CD4-positive, CD25-positive, alpha-beta regulatory T cell (primary cell): ENCODE measurements around the gene NHP2. TPM values are rescaled to one million over a fixed set of nuclear protein-coding genes. Genes with fewer than 3 reads are reported as not detected.
"Not testable (repeated sequence)": the region's sequence is repeated elsewhere in the genome, so short reads cannot be mapped to it uniquely, and the experiment has no call there.

Source experiments
- ATAC-seq, 2 donors: fragments of 150-1000 bp; cut with Tn5 transposase; one replicate each; pipeline ENCODE4 v1.10.0; 2021; ENCODE audit warnings: low read depth in 2 of 2, moderate number of reproducible peaks in 2 of 2, moderate library complexity in 1 of 2
- DNase-seq, 3 donors: peaks; one replicate each; pipeline versions ENCODE4 v3.0.0 to v3.0.0-alpha.2; 2012 to 2022; ENCODE audit warnings: mixed read lengths in 1 of 3
- H3K27ac ChIP-seq: one replicate; pipeline ENCODE4 v1.7.0; 2013; ENCODE audit warnings: mild to moderate bottlenecking, low read length; ENCODE audit not compliant: insufficient read depth, poor library complexity, severe bottlenecking
- H3K27me3 ChIP-seq: one replicate; pipeline ENCODE4 v1.7.0; 2013; ENCODE audit warnings: low read length; ENCODE audit not compliant: control insufficient read depth, insufficient read depth
- H3K36me3 ChIP-seq: one replicate; pipeline ENCODE4 v1.7.0; 2013; ENCODE audit warnings: mild to moderate bottlenecking, low read length, moderate library complexity; ENCODE audit not compliant: control insufficient read depth, insufficient read depth
- H3K4me1 ChIP-seq: 2 replicates; pipeline ENCODE4 v1.7.0; 2013; ENCODE audit warnings: mild to moderate bottlenecking, low read length; ENCODE audit not compliant: insufficient read depth, control insufficient read depth, poor library complexity, severe bottlenecking
- H3K4me3 ChIP-seq: one replicate; pipeline ENCODE4 v1.7.0; 2013; ENCODE audit warnings: low read depth, mild to moderate bottlenecking, low read length, moderate library complexity
- H3K9me3 ChIP-seq, 2 experiments: 1 replicate in 1 of 2; 2 replicates in 1 of 2; pipeline ENCODE4 v1.7.0; 2013; ENCODE audit warnings: low read length in 2 of 2, mild to moderate bottlenecking in 1 of 2, moderate library complexity in 1 of 2; ENCODE audit not compliant: control insufficient read depth in 2 of 2
- H3K27ac Mint-ChIP-seq, 3 donors: one replicate each; pipeline ENCODE4 v1.8.0; 2020 to 2022; ENCODE audit warnings: mild to moderate bottlenecking in 3 of 3, mixed read lengths in 3 of 3, moderate library complexity in 2 of 3
- H3K27me3 Mint-ChIP-seq: one replicate; pipeline ENCODE4 v1.8.0; 2022; ENCODE audit warnings: mild to moderate bottlenecking, mixed read lengths
- H3K36me3 Mint-ChIP-seq: one replicate; pipeline ENCODE4 v1.8.0; 2020; ENCODE audit warnings: mixed read lengths
- H3K4me1 Mint-ChIP-seq, 4 donors: one replicate each; pipeline ENCODE4 v1.8.0; 2020 to 2022; ENCODE audit warnings: mixed read lengths in 4 of 4, mild to moderate bottlenecking in 1 of 4
- H3K4me3 Mint-ChIP-seq, 4 donors: one replicate each; pipeline ENCODE4 v1.8.0; 2020 to 2022; ENCODE audit warnings: mild to moderate bottlenecking in 4 of 4, mixed read lengths in 4 of 4, moderate library complexity in 3 of 4
- H3K9me3 Mint-ChIP-seq, 7 donors: one replicate each; pipeline ENCODE4 v1.8.0; 2020 to 2022; ENCODE audit warnings: mixed read lengths in 7 of 7, mild to moderate bottlenecking in 3 of 7, moderate library complexity in 2 of 7
- polyA plus RNA-seq, 4 donors: library from polyadenylated mRNA; unstranded; fragments of 300-500 nt; fragmentation: Illumina TruSeq; gene quantifications; one replicate each; pipeline ENCODE4 v1.2.3, GENCODE V29; 2021
- total RNA-seq: library from RNA; stranded (reverse); gene quantifications from one replicate; pipeline ENCODE4 v1.2.3, GENCODE V29; 2022

NHP2 gene
- 43.7 TPM for total RNA-seq
- polyA plus RNA-seq: 100 to 1,000 TPM; 166 to 198 (median 170) TPM

- peaks cover 25% of the 10 kb centered on the region for H3K4me1 ChIP-seq
- Mint-ChIP-seq H3K9me3 (no peaks in the 10 kb centered on the region), H3K4me1 (peaks cover 0 to 48% (median 19%) of the 10 kb centered on the region in 4 donors), H3K27ac (peak within 1 kb of the TSS; percentile 88 to 96 (median 91)), H3K36me3 (peaks cover 9% of the 10 kb centered on the region), H3K4me3 (peak within 1 kb of the TSS; percentile 92 to 98 (median 94)), H3K27me3 (no peaks in the 10 kb centered on the region)
- peaks cover 21% of the 10 kb centered on the region for H3K36me3 ChIP-seq
- H3K4me3 ChIP-seq: peak within 1 kb of the TSS; percentile 90
- DNase-seq (peak; percentile 94 to 98 (median 95)), ATAC-seq (peak; percentile 98 to 99)
- no peaks in the 10 kb centered on the region for H3K9me3 ChIP-seq
- H3K27me3 ChIP-seq: no peaks in the 10 kb centered on the region
- H3K27ac ChIP-seq: peak within 1 kb of the TSS; percentile 68
Measured at GRCh38 chr5:178153530-178154340, at the start of gene NHP2. Gene NHP2, minus strand, starts transcription at chr5:178153885. Its CDS starts 68 bp downstream, at chr5:178153817.

- Mint-ChIP-seq H3K4me3 (peak overlapping the region; percentile 67 to 88 (median 78)), H3K4me1 (peaks cover 5 to 25% (median 20%) of the 10 kb centered on the region in 4 donors), H3K27me3 (no peaks in the 10 kb centered on the region), H3K36me3 (peaks cover 12% of the 10 kb centered on the region), H3K9me3 (peaks cover 0 to 2% (median 0%) of the 10 kb centered on the region in 7 donors), H3K27ac (peak overlapping the region in 1 of 3 donors; percentile 76)
- no peaks in the 10 kb centered on the region for H3K9me3 ChIP-seq
- peaks cover 12% of the 10 kb centered on the region for H3K36me3 ChIP-seq
- no peaks in the 10 kb centered on the region for H3K27me3 ChIP-seq
- no peak overlapping the region for H3K4me3 ChIP-seq
- no peak overlapping the region for H3K27ac ChIP-seq
- H3K4me1 ChIP-seq: peaks cover 26% of the 10 kb centered on the region
- no peak for DNase-seq
- no peak for ATAC-seq
Measured at GRCh38 chr5:178202541-178202940, 48.9 kb upstream of the NHP2 start.

DNA sequence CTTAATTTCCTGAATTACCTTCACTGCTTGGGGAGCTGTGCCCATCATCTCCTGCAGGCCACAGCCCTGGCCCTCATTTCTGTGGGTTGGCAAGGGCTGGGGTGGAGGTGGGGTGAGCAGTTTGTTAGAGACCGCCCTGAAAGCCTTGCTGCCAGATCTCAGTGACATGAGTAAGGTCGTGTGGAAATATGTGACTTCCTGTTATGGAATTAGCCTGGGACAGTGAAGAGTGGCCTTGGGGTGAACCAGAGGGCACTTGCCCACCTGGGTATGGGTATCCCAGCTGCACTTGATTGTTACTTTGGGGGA, 48.2 kb upstream of the NHP2 start:
- peaks cover 0 to 2% (median 0%) of the 10 kb centered on the region in 7 donors for H3K9me3 Mint-ChIP-seq
- Histone ChIP-seq H3K27ac (no peak overlapping the region), H3K4me3 (no peak overlapping the region), H3K27me3 (no peaks in the 10 kb centered on the region), H3K36me3 (peaks cover 6% of the 10 kb centered on the region), H3K9me3 (no peaks in the 10 kb centered on the region), H3K4me1 (peaks cover 20% of the 10 kb centered on the region)
- no peak overlapping the region for H3K27ac Mint-ChIP-seq
- H3K27me3 Mint-ChIP-seq: no peaks in the 10 kb centered on the region
- H3K4me3 Mint-ChIP-seq: peak overlapping the region in 3 of 4 donors; percentile 55 to 85 (median 79)
- H3K4me1 Mint-ChIP-seq: peaks cover 5 to 20% (median 17%) of the 10 kb centered on the region in 4 donors
- peaks cover 12% of the 10 kb centered on the region for H3K36me3 Mint-ChIP-seq
- ATAC-seq (no peak), DNase-seq (no peak)

- ATAC-seq (no peak), DNase-seq (no peak)
- no peaks in the 10 kb centered on the region for H3K27me3 Mint-ChIP-seq
- no peak overlapping the region for H3K4me3 ChIP-seq
- no peaks in the 10 kb centered on the region for H3K27me3 ChIP-seq
- H3K9me3 Mint-ChIP-seq: peaks cover 0 to 2% (median 0%) of the 10 kb centered on the region in 7 donors
- peaks cover 10% of the 10 kb centered on the region for H3K36me3 Mint-ChIP-seq
- no peak overlapping the region for H3K27ac Mint-ChIP-seq
- H3K27ac ChIP-seq: no peak overlapping the region
- H3K36me3 ChIP-seq: peaks cover under 1% of the 10 kb centered on the region
- H3K4me1 Mint-ChIP-seq: peaks cover 5 to 15% (median 12%) of the 10 kb centered on the region in 4 donors
- peak overlapping the region in 1 of 4 donors; percentile 85 for H3K4me3 Mint-ChIP-seq
- H3K9me3 ChIP-seq: no peaks in the 10 kb centered on the region
- H3K4me1 ChIP-seq: peaks cover 15% of the 10 kb centered on the region
Measured at GRCh38 chr5:178201221-178201926, 47.7 kb upstream of the NHP2 start.

DNA sequence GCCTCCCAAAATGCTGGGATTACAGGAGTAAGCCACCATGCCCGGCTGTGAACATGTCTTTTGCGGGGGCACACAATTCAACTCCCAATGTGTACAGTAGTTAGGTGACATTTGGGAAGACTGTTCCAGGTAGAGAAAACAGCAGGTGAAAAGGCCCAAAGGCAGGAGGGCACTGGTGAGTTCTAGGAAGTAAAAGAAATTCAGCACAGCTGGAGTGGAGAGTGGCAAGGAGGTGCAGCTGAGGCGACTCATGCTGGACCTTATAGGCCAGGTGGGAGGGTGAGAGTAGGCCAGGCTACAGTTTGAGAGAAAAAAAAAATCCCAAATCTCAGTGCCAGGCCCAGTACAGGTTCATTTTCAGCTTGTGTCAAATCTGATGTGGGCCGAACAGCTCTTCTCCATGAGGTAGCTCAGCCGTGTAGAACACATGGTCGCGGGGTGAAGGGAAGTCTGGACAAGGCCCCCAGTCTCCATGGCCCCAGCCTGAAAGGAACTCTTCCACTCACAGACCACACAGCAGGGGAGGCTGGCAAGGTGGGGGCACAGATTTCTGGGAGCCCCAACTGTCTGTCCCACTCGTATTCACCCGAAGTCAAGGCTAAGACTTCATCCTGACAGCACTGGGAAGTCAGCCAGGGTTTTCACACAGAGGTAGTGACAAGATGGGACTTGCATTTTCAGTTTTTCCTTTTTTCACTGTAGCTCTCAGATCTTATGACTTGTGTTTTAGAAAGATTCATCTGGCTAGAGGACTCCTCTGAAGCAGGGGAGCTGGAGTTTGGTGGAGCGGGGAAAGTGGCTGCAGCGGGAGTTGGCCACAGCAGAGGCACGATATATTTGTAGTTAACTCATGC, 46.1 kb upstream of the NHP2 start:
- Histone ChIP-seq H3K4me3 (no peak overlapping the region), H3K4me1 (peaks cover 4% of the 10 kb centered on the region), H3K9me3 (no peaks in the 10 kb centered on the region), H3K27me3 (no peaks in the 10 kb centered on the region), H3K36me3 (no peaks in the 10 kb centered on the region), H3K27ac (no peak overlapping the region)
- no peak for DNase-seq
- Mint-ChIP-seq H3K36me3 (peaks cover 3% of the 10 kb centered on the region), H3K4me3 (peak overlapping the region in 1 of 4 donors; percentile 85), H3K9me3 (peaks cover 0 to 2% (median 0%) of the 10 kb centered on the region in 7 donors), H3K4me1 (peaks cover 2 to 9% (median 4%) of the 10 kb centered on the region in 4 donors), H3K27ac (no peak overlapping the region), H3K27me3 (no peaks in the 10 kb centered on the region)
- ATAC-seq: no peak

GRCh38 chr5:178198706-178199105, 45.0 kb upstream of the NHP2 start:
- H3K4me1 ChIP-seq: peaks cover 1% of the 10 kb centered on the region
- H3K27me3 Mint-ChIP-seq: peaks cover 10% of the 10 kb centered on the region
- H3K9me3 Mint-ChIP-seq: no peaks in the 10 kb centered on the region
- ATAC-seq (no peak), DNase-seq (no peak)
- no peaks in the 10 kb centered on the region for H3K36me3 Mint-ChIP-seq
- no peaks in the 10 kb centered on the region for H3K9me3 ChIP-seq
- no peak overlapping the region for H3K4me3 ChIP-seq
- H3K27ac ChIP-seq: no peak overlapping the region
- H3K36me3 ChIP-seq: no peaks in the 10 kb centered on the region
- H3K4me1 Mint-ChIP-seq: peaks cover 0 to 4% (median 1%) of the 10 kb centered on the region in 4 donors
- no peak overlapping the region for H3K27ac Mint-ChIP-seq
- peaks cover 3% of the 10 kb centered on the region for H3K27me3 ChIP-seq
- H3K4me3 Mint-ChIP-seq: peak overlapping the region in 1 of 4 donors; percentile 41

- not testable (repeated sequence) for H3K4me1 ChIP-seq, DNase-seq, H3K27me3 ChIP-seq, H3K36me3 ChIP-seq, H3K9me3 ChIP-seq, H3K4me3 ChIP-seq, H3K36me3 Mint-ChIP-seq, H3K27ac ChIP-seq, H3K27ac Mint-ChIP-seq, H3K9me3 Mint-ChIP-seq, ATAC-seq, H3K4me1 Mint-ChIP-seq
- peak overlapping the region in 1 of 4 donors; percentile 74 for H3K4me3 Mint-ChIP-seq
- H3K27me3 Mint-ChIP-seq: peaks cover 15% of the 10 kb centered on the region
Measured at GRCh38 chr5:178198151-178198550, 44.5 kb upstream of the NHP2 start.
